Uterus (tissue), 2 donors: ENCODE measurements around the gene DCP1B.

Experiments
- CTCF ChIP-seq, 4 experiments: fragments of 200-600 bp in 2 of 4; fragments of 450-650 bp in 2 of 4; sonication (generic) in 2 of 4; IDR thresholded peaks; one replicate each; pipeline ENCODE4 v1.5.1; 2016 to 2019; ENCODE audit warnings: antibody characterized with exemption in 4 of 4, mild to moderate bottlenecking in 2 of 4, moderate library complexity in 1 of 4
- POLR2A ChIP-seq, 2 donors: fragments of 450-650 bp; IDR thresholded peaks; one replicate each; pipeline ENCODE4 v1.6.1; 2016; ENCODE audit warnings: antibody characterized with exemption in 2 of 2, mild to moderate bottlenecking in 1 of 2, moderate library complexity in 1 of 2

- no peak for TF ChIP-seq CTCF (IDR thresholded peaks at IDR 0.05)
- TF ChIP-seq POLR2A (IDR thresholded peaks at IDR 0.05), result no peak
Observed at GRCh38 chr12:1934831-1935230, 69.4 kb downstream of the DCP1B start.
